ENCODE results near the gene ZNF207. TPM values are rescaled to one million over a fixed set of nuclear protein-coding genes. Genes with fewer than 3 reads are reported as not detected.
"Not testable (repeated sequence)": the region's sequence is repeated elsewhere in the genome, so short reads cannot be mapped to it uniquely, and the experiment has no call there.

Gene ZNF207
- polyA plus RNA-seq (ENCODE audit: insufficient read length in 4 of 4) = 100 to 1,000 TPM; 170 to 300 (median 246) TPM

- DNase-seq (ENCODE audit: low read depth in 4 of 4, low spot score in 2 of 4) = peak; percentile 93 to 95 (median 94)
These were observed at the start of gene ZNF207 for GRCh38 chr17:32349854-32350665. TSS of gene ZNF207 (plus strand) at chr17:32350157. CDS start at chr17:32350286, 129 bp downstream.

DNA sequence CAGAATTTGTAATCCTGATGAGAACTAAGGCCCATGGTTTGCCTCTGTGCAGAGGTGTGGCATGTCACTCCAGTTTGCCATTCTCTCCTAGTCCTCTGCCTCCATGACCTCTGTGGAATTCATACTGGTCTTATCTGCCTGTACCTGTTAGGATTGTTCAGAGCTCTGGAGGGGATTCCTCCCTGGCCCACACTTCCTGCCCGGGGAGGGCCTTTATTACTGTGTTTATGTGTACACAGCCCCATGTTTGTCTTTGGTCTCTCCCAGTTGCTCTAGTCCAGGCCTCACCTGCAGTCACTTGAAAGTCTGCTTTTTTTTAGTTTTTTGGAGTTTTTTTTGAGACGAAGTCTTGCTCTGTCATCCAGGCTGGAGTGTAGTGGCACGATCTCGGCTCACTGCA is 47.9 kb upstream of the ZNF207 start:
- DNase-seq (ENCODE audit: low read depth in 4 of 4, low spot score in 2 of 4) = no peak

DNA sequence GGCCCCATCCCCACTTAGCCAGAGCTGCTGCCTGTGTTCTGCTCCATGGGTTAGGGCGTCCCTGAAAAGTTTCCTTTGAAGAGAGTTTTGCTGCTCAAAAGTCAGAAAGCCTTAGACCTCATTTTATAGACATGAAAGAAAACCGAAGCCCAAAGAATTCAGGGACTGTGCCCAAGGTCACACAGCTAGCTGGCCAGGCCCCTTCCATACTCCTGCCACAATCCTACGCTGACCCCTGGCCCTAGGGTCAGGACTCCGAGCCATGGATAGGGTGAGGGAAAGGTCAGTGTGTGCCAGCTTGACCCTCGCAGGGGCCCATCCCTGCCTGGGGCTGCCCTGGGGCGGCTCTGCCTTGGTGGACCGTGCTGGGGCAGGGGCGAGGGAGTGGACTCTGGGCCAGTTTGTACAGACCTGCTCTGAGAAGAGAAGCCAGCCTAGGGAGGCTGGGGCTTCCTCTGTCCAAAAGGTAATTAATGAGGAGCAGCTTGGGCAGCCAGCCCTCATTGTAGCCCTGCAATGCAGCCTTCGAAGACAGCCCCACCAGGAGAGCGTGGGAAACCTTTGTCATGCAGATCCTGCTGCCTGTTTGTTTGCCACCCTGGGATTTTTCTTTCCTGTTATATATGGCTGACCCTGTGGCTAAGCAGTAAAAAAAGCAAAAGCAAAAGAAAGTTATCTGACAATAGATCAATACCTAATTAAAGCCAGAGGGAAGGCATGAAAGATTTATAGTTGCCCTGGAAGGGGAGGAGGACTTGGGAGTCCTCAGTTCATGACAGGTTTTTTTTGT is 46.9 kb upstream of the ZNF207 start:
- DNase-seq (ENCODE audit: low read depth in 4 of 4, low spot score in 2 of 4) = no peak

- DNase-seq (ENCODE audit: low read depth in 4 of 4, low spot score in 2 of 4) = no peak
These were observed 46.1 kb upstream of the ZNF207 start for GRCh38 chr17:32303781-32304288.

DNA sequence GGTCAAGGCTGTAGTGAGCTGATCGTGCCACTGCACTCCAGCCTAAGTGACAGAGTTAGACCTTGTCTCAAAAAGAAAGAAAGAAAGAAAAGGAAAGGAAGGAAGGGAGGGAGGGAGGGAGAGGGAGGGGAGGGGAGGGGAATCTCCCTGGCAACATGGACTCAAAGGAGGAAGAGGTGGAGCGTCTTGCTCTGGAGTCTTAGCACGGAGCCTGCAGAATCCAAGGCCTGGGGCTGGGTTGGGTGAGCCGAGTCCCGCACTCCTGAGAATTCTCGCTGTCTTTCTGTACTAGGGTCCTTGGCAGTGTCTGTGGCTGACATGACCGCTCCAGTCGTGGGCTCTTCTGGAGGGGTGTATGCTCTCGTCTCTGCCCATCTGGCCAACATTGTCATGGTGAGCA is 44.9 kb upstream of the ZNF207 start:
- no peak for DNase-seq (ENCODE audit: low read depth in 4 of 4, low spot score in 2 of 4)

- no peak for DNase-seq (ENCODE audit: low read depth in 4 of 4, low spot score in 2 of 4)
These were observed 42.3 kb upstream of the ZNF207 start for GRCh38 chr17:32307658-32308057.

GRCh38 chr17:32311028-32311536 is 38.9 kb upstream of the ZNF207 start:
- DNase-seq (ENCODE audit: low read depth in 4 of 4, low spot score in 2 of 4) = no peak

GRCh38 chr17:32314636-32315035 is 35.3 kb upstream of the ZNF207 start:
- DNase-seq (ENCODE audit: low read depth in 4 of 4, low spot score in 2 of 4) = no peak

- DNase-seq (ENCODE audit: low read depth in 4 of 4, low spot score in 2 of 4) = no peak
These were observed 34.8 kb upstream of the ZNF207 start for GRCh38 chr17:32315171-32315570.

GRCh38 chr17:32316653-32317052 is 33.3 kb upstream of the ZNF207 start:
- not testable (repeated sequence) for DNase-seq (ENCODE audit: low read depth in 4 of 4, low spot score in 2 of 4)

GRCh38 chr17:32317353-32317752 is 32.6 kb upstream of the ZNF207 start:
- no peak for DNase-seq (ENCODE audit: low read depth in 4 of 4, low spot score in 2 of 4)

GRCh38 chr17:32318071-32318470 is 31.9 kb upstream of the ZNF207 start:
- DNase-seq (ENCODE audit: low read depth in 4 of 4, low spot score in 2 of 4) = no peak

- no peak for DNase-seq (ENCODE audit: low read depth in 4 of 4, low spot score in 2 of 4)
These were observed 30.4 kb upstream of the ZNF207 start for GRCh38 chr17:32319548-32319905.

- not testable (repeated sequence) for DNase-seq (ENCODE audit: low read depth in 4 of 4, low spot score in 2 of 4)
These were observed 29.9 kb upstream of the ZNF207 start for GRCh38 chr17:32320080-32320479.

DNA sequence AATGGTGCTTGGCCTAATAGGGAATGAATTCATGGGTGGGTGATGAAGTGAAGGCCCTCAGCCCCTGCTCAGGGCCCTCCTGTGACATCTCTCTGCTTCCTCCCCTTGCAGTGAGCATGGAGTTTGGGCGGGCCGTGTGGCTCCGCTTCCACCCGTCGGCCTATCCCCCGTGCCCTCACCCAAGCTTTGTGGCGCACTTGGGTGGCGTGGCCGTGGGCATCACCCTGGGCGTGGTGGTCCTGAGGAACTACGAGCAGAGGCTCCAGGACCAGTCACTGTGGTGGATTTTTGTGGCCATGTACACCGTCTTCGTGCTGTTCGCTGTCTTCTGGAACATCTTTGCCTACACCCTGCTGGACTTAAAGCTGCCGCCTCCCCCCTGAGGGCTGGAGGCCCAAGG is 29.1 kb upstream of the ZNF207 start:
- DNase-seq (ENCODE audit: low read depth in 4 of 4, low spot score in 2 of 4) = no peak

DNA sequence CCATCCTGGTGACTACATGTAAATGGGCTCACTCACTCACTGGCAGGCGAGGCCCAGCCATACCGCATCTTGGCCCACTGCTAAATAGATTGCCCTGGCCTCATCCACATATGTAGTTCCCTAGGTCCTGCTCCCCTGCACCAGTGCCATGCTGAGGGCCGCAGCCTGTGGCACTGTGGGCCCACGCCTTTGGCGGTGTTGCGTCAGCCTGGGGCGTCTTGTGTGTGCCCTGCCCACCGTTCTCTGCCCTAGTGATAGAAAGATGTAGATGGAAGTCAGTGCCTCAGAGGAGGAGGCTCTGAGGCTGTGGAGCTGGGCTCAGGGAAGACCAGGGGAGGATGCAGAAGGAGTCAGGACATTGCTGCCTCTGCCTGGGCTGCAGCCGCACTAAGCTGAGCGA is 26.9 kb upstream of the ZNF207 start:
- DNase-seq (ENCODE audit: low read depth in 4 of 4, low spot score in 2 of 4) = no peak

DNA sequence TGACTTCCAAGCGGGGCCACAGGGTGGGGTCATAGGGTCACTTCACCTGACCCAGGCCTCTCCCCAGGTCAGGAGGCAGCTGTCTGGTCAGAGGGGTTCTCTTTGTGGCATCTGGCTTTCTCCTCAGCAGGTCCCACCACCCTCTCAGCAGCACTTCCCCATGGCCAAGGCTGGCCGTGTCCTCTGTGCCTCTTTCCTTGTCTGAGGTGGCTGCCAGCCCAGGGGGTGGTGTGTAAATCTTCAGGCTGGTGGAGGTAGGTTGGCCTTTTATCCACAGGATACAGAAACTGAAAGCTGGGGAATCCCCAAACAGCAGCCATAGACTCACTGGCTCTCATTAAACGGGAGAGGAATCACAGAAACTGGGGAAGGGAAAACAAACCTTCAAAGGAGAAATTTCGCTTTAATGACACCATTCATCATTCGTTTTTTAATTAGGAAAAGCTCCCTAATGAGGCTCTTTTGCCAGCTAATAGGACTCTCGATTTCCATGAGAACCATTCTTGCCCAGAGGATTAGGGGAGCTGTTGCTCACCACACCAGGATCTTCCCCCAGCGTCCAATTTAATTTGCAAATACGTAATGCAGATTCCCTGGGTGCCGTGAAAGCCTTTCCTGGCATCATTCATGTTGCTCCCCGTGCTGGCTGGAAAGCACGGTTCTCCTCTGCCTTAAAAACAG is 26.0 kb upstream of the ZNF207 start:
- no peak for DNase-seq (ENCODE audit: low read depth in 4 of 4, low spot score in 2 of 4)

DNA sequence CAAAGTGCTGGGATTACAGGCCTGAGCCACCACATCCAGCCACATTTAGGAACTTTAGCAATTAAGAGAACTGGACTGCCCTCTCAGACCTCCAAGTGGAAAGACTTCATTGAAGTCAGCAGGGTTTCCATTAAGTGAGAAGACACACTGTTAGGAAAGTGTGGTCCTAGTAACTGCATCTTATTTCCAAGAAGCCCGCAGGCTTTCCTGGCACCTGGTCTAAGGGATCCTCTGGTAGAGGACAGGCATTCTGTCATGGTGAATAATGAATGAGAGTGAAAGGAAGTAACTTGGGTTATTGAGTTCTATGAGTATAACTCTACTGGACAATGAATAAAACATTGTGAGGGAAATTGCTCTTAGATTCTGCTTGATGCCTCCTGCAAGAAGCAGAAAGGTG is 22.0 kb upstream of the ZNF207 start:
- DNase-seq (ENCODE audit: low read depth in 4 of 4, low spot score in 2 of 4) = no peak

GRCh38 chr17:32330147-32330546 is 19.8 kb upstream of the ZNF207 start:
- no peak for DNase-seq (ENCODE audit: low read depth in 4 of 4, low spot score in 2 of 4)

GRCh38 chr17:32331243-32332040 is 18.5 kb upstream of the ZNF207 start:
- no peak for DNase-seq (ENCODE audit: low read depth in 4 of 4, low spot score in 2 of 4)
